Ramos (cell line): ENCODE data around the gene ODAD4.
"Not testable (repeated sequence)": the region's sequence is repeated elsewhere in the genome, so short reads cannot be mapped to it uniquely, and the experiment has no call there.

Experiments used
- in situ Hi-C: fragments of 300-500 bp; cut with MboI; formaldehyde crosslinking; loops from one replicate; pipeline ENCODE4 v1.14.3; 2022; ENCODE audit warnings: low sequenced_read_pairs; ENCODE audit not compliant: unreplicated experiment

Gene ODAD4

DNA sequence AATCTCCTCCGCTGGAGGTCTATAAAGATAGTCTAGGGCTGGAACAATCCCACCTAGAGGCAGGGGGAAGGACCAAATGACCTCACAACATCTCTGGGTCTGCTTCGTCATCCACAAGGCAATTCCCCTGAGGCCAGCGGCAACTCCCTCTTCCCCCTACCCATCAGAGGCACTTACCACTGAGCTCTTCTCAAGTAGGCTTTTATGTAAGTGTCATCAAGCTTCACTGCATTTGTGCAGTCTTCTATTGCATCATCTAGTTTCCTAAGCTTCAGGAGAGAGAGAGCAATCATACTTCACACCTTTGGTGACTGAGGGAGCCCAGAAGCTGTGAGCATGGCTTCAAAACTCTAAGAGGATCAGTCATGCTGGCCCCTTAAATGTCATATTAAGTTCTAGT is 57.2 kb downstream of the ODAD4 start:
- in situ Hi-C loops: no loop called here

DNA sequence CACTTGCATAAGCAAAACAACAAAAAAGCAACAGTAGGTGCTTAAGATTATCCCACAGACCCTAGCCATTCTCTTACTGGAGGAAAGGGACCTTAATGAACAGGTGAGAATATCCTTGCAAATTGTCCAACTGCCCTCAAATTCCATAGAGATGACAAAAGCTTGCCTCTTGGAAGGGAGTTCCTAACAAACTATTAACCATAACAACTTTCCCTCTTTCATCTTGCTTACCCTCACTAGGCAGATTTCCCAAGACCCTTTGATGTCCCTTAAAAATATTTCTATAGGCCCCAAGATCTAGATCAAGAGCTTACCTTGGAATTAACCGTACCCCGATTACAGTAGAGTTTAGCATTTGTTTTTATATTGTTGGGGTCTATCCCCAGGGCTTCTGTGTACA is 58.0 kb downstream of the ODAD4 start:
- in situ Hi-C loops: no loop called here

DNA sequence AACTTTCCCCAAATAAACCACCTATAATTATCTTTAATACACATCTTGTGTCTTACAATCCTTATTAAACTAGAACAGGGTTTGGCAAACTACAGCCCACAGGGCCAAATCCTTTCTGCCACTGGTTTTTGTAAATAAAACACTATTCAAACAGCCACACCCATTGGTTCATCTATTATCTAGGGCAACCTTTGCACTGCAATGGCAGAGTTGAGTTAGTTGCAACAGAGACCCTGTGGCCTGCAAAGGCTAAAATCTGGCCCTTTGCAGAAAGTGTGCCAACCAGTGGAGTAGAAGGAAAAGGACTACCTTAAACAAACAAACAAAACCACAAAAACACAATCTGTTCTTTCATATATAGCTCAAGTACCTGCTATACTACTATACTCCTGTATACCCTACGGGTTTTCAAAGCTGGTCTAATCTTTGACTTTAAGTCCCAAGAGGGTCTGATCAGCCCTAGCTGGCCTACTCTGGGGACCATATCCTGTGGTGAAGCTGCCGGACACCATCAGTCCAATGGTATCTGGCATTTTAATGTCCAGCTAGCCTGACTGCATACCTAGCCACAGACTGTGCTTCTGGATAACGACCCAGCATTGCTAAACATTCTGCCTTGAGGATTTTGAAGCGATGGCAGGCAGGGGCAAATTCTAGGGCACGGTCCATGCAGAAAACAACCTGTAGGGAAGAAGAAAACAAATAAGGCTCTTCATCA is 59.4 kb downstream of the ODAD4 start:
- in situ Hi-C loops: no loop called here

DNA sequence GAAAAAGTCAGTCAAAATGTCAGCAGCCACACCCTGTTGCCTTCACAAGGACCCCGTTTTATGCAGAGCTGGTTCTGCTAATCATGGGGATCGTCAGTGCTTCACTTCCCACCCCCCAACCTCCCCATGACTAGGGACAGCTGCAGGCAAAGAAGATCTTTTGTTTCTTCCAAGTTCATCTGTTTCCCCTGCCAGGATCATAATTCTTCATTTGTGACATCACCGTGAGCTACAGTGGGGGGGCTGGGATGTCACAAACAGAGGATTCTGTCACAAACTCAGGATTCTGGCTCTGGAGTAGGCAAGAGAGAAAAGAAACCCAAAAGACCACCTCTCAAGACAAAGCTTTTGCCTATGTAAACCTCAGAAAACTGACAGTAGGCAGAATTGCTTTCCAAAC is 62.2 kb downstream of the ODAD4 start:
- in situ Hi-C loops: no loop called here

DNA sequence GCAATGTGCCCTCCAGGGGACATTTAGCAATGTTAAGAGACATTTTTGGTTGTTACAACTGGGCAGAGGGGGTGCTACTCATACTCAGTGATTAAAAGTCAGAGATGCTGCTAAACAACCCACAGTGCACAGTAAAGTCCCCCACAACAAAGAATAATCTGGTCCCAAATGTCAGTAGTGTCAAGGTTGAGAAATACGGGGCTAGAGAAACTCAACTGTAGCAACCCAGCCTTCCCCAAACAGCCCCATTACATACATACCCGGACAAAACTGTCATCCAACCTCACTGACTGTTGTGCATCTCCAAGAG is 66.4 kb downstream of the ODAD4 start:
- in situ Hi-C loops: no loop called here

DNA sequence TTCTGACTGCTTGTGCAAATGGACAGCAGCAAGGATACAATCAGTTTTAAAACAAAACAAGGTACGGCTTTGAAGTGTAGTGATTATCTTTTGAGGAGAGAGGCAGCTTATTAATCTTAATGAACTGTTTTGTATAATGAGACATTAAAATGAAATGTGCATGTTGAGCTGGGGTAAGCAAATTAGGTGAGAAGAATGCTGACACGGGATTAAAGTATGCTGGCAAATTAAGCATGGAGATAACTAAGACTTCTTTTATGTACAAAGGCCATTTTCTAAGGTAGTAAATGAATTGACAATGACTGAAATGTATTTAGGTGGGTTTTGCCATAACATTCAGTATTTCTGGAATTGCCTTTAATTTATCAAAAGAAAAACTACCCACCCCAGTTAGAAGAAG is 68.1 kb downstream of the ODAD4 start:
- in situ Hi-C loops: no loop called here

DNA sequence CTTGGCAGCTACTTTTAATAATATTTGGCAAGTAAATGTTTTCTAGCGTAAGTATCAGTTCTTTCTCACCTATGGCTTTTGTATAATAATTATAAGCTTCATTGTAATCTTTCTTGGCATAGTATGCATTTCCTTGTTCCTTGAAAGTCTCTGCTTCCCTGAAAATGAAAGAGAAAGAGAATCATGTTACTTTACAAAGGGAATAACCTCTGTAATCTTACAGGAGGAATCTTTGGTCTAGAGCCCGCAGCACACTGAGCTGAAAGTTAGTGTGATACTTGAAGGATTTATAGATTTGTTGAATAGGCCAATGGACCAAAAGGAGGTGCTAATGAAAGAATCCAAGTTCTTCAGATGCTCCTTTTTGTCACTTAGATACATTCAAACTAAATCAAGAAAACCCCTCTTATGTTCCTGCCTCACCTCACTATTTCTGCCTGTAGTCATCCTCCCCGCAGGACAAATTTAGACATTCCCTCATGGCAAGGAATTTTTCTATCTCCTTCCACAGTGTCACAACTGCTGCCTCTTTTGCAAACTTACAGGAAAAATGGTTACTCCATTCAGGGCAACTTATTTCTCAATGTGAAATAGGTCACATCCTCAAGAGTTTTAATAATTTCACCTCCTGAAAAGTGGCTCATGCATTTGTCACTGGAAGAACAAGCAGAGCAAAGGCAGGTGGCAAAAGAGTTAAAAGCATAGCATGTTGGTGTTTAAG is 70.2 kb downstream of the ODAD4 start:
- in situ Hi-C loops: no loop called here

DNA sequence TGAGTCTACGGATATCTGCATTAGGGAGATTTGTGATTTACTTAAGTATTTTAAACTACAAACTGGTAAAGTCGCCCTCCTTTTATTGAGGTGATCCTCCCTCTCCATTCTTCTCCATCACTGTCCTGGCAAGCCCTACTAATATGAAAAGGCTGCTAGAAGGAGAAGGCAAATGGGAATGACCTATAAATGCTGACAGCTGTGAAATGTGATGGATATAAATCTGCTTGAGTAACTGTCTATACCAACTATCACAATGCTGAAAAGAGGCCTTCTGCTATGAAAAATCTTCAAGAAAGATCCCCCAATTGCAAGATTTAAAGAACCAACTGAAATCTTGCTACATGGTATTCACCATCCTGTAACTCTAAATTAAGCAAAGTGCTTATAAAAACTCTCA is 71.3 kb downstream of the ODAD4 start:
- in situ Hi-C loops: no loop called here

DNA sequence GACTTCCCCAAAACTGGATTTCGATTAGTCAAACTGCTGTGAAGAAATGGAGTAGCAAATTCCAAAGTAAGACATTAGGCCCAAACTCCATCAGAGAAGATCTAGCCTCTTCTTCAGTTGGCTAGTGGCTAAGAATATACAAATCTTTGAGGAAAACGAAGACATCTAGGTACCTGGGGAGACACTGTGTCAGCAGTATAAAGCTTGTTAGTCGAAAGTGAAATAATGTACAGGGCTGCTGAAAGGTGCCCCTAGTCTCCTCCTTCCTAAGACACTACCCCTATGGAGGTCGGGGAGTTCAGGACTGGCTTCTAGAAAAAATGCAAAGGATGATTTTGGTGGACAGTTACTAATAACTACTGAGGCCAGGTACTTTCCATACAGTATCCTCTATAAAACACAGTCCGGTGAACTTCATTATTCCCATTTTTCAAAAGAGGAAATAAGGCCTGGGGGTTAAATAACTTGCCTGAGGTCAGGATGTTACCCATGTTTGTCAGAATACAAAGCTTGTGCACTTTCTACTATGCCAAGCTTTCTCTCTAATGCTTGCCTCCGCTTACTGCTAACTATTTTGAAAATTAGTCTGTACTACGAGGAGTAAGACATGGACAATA is 71.9 kb downstream of the ODAD4 start:
- in situ Hi-C loops: no loop called here

DNA sequence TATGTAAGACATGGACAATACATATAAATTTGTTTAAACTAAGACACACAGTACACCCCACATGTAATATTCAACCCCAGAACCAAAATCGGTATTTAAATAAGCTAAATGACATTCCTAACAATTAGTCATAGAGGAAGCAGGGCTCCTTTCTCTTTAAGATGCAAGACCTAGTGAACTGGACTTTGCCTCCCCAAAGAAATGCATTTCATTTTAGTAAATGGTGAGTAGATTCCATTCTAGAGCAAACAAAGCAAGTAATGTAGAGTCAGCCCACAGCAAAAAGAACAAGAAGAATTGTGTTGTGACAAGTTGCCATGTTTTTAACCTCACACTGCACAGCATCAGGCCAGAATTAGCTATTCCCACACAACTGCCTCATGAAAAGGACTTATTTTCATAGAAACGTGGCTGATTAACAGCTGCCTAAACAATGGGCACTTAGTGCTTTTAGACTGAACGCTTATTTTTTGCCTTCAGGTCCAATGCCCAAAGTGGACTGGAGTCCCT is 72.4 kb downstream of the ODAD4 start:
- in situ Hi-C loops: no loop called here

DNA sequence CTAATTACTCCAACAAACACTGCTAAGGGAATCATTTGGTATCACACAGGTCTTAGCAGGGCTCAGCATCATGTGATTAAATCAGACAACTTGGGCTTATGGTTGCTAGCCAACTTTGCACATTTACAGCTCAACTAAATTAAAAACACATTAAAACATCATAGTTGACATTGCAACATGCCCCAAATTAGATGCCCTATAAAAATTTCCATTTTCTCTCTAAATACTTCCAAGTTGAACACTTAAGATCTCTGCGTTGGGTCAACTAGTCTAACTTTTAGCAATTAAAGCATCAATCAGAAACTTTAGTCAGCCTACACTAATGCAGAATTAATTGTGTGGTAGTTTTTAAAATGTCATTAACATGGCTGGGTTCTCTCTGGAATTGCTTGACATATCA is 74.7 kb downstream of the ODAD4 start:
- in situ Hi-C loops: no loop called here

DNA sequence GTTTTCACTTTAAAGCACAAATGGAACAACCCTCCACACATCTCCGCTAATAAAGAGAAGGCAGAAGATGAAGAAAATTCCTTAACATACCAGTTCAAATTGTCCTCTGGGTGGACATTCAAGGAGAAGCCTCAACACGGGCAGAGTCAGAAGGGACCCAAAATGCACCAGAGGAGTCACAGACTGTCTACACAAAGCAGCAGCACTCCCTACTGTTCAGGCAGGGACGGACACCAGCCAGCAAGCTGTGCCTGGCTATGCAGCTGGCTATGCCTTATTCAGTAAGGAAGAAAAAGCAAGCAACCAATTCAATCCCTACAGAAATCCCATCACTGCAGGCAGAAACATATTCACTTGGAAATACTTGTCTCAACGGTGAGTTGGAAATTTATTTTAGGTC is 78.8 kb downstream of the ODAD4 start:
- in situ Hi-C loops: no loop called here

DNA sequence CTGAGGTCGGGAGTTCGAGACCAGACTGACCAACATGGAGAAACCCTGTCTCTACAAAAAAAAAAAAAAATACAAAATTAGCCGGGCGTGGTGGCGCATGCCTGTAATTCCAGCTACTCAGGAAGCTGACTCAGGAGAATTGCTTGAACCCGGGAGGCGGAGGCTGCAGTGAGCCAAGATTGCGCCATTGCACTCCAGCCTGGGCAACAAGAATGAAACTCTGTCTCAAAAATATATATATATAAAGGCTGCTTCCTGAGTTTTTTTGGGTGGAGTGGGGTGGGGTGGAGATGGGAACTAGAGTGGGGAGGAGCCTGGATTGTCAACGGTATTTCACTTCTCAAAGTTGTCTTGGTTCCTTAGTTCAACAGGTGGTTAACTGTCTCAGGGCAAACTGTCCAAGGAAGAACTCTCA is 79.9 kb downstream of the ODAD4 start:
- in situ Hi-C loops: not testable (repeated sequence)

DNA sequence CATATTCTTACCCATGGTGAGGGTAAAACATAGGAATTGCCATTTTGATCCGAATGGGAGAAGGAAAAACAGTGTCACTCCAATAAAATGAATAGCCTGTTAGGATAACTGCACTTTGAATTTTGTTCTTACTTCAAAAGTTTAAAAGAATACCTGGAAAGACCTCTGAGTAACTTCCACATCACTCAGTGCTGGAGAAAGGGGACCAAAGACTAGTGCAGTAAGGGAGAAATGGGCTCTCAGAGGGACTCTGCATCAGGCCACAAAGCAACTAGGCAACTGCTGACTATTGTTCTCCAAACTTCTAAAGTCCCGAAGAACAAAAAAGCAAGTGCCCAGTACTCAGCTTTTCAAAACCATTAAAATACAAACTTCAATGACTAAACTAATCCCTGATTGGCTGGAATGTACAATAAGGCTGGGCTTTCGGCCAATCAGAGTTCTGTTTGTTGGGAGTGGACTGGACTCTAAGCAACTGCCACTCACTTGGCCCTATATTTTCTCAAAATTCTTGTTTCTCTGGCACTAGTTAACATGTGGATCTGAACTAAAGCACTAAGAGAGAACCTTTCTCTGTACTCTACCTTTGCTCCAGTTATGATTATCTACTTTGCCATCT is 80.6 kb downstream of the ODAD4 start:
- in situ Hi-C loops: no loop called here

DNA sequence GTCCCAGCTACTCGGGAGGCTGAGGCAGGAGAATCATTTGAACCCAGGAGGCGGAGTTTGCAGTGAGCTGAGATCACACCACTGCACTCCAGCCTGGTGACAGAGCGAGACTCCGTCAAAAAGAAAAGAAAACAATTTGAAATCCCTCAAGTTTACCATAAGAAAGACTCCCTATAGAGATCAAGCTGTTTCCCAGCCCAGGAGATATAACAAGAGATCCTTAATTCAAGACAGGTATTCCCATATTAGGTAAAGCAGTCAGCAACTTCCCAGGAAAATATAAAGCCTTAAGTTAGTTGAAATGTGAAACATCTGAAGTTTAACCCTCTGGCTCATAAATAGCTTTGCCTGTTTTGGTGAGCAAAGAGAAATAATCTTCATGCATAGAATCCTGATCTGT is 81.9 kb downstream of the ODAD4 start:
- in situ Hi-C loops: not testable (repeated sequence)

DNA sequence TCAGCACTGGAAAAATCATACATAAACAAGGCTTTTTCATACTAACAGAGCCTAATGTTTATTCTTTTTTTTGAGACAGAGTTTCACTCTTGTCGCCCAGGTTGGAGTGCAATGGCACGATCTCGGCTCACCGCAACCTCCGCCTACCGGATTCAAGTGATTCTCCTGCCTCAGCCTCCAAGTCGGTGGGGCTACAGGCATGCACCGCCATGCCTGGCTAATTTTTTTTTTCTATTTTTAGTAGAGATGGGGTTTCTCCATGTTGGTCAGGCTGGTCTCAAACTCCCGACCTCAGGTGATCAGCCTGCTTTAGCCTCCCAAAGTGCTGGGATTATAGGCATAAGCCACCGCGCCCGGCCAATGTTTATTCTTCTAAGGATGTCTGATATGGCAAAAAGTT is 83.3 kb downstream of the ODAD4 start:
- in situ Hi-C loops: not testable (repeated sequence)
